Measurements from ENCODE around the gene CASP8AP2.
"Not testable (repeated sequence)": the region's sequence is repeated elsewhere in the genome, so short reads cannot be mapped to it uniquely, and the experiment has no call there.

The CASP8AP2 gene

GRCh38 chr6:89894169-89894568 lies 64.5 kb downstream of the CASP8AP2 start, which contains the start of gene GJA10:
GJA10 (plus strand) TSS chr6:89894469; CDS start chr6:89894469, 0 bp downstream.
- no peak within 1 kb of the TSS for H3K27ac ChIP-seq
- DNase-seq (ENCODE audit: low spot score): no peak
- CTCF ChIA-PET: no interaction called here
- POLR2A ChIA-PET (ENCODE audit: low non-redundant PET): no interaction called here
- TF ChIP-seq CTCF (conservative IDR thresholded peaks at IDR 0.05; ENCODE audit: low read depth): no peak

- no peak for TF ChIP-seq CTCF (conservative IDR thresholded peaks at IDR 0.05; ENCODE audit: low read depth)
- CTCF ChIA-PET: interaction anchor here (0.6 kb wide), 1 partner anchor 1457 kb away, joined by 3 read pairs; no protein-coding TSS in a partner anchor
- DNase-seq (ENCODE audit: low spot score): peak; percentile 53
- POLR2A ChIA-PET (ENCODE audit: low non-redundant PET): no interaction called here
- H3K27ac ChIP-seq: no peak overlapping the region
Observed at GRCh38 chr6:89895276-89895874, 65.7 kb downstream of the CASP8AP2 start.

- H3K27ac ChIP-seq; DNase-seq (ENCODE audit: low spot score); POLR2A ChIA-PET (ENCODE audit: low non-redundant PET); CTCF ChIA-PET: not testable (repeated sequence)
Observed at GRCh38 chr6:89910001-89910901, 80.6 kb downstream of the CASP8AP2 start.

GRCh38 chr6:89910902-89911240 lies 81.2 kb downstream of the CASP8AP2 start:
- CTCF ChIA-PET: no interaction called here

GRCh38 chr6:89916136-89916920 lies 86.6 kb downstream of the CASP8AP2 start:
- no peak for DNase-seq (ENCODE audit: low spot score)
- TF ChIP-seq CTCF (conservative IDR thresholded peaks at IDR 0.05; ENCODE audit: low read depth): no peak
- no peak overlapping the region for H3K27ac ChIP-seq
- ChIA-PET CTCF (no interaction called here), POLR2A (ENCODE audit: low non-redundant PET) (no interaction called here)

More at GRCh38 chr6:89910902-89911240, 81.2 kb downstream of the CASP8AP2 start:
- no peak overlapping the region for H3K27ac ChIP-seq
- TF ChIP-seq CTCF (conservative IDR thresholded peaks at IDR 0.05; ENCODE audit: low read depth): no peak
- no peak for DNase-seq (ENCODE audit: low spot score)
- POLR2A ChIA-PET (ENCODE audit: low non-redundant PET): no interaction called here

GRCh38 chr6:89917216-89917615 lies 87.5 kb downstream of the CASP8AP2 start:
- ChIA-PET POLR2A (ENCODE audit: low non-redundant PET) (no interaction called here), CTCF (no interaction called here)
- TF ChIP-seq CTCF (conservative IDR thresholded peaks at IDR 0.05; ENCODE audit: low read depth): no peak
- no peak overlapping the region for H3K27ac ChIP-seq
- no peak for DNase-seq (ENCODE audit: low spot score)

Data from RWPE1 (cell line).